ENCODE results near the gene METTL21A. TPM values are rescaled to one million over a fixed set of nuclear protein-coding genes. Genes with fewer than 3 reads are reported as not detected.

The METTL21A gene
- total RNA-seq, 2 experiments from 2014 or later: 33.7 to 39.2 TPM

Other genes starting within 250 kb of the METTL21A start
- gene CREB1, start 95.4 kb downstream of the METTL21A start, total RNA-seq: 10 to 100 TPM; 71.9 to 81.8 TPM
- 1 to 10 TPM; 5.8 to 6.0 TPM for gene CCNYL1, start 86.2 kb upstream of the METTL21A start, total RNA-seq
- gene FZD5, start 144.5 kb upstream of the METTL21A start, total RNA-seq: 1 to 10 TPM; 1.5 to 1.6 TPM

Measured in activated naive CD8-positive, alpha-beta T cell treated with anti-CD3 and anti-CD28 coated beads for 36 hours (primary cell).